Osteoblast (primary cell): ENCODE data around the gene PPP1R3E. TPM values are rescaled to one million over a fixed set of nuclear protein-coding genes. Genes with fewer than 3 reads are reported as not detected.
"Not testable (repeated sequence)": the region's sequence is repeated elsewhere in the genome, so short reads cannot be mapped to it uniquely, and the experiment has no call there.

Experiments used
- DNase-seq: peaks from one replicate; pipeline ENCODE4 v3.0.0; 2011; ENCODE audit warnings: low spot score, mixed read lengths; ENCODE audit not compliant: insufficient read length; ENCODE audit errors: missing footprints
- H2AFZ ChIP-seq: 2 replicates; pipeline ENCODE4 v1.6.0; 2011; ENCODE audit warnings: mild to moderate bottlenecking, low read length
- H3K27ac ChIP-seq: 2 replicates; pipeline ENCODE4 v1.5.1; 2011; ENCODE audit warnings: mild to moderate bottlenecking, low read depth, low read length, moderate library complexity
- H3K27me3 ChIP-seq: 2 replicates; pipeline ENCODE4 v1.6.0; 2012; ENCODE audit warnings: mild to moderate bottlenecking, control low read depth, inconsistent platforms, low read length, moderate library complexity; ENCODE audit not compliant: insufficient read depth
- H3K36me3 ChIP-seq: 2 replicates; pipeline ENCODE4 v1.5.1; 2011; ENCODE audit warnings: mild to moderate bottlenecking, low read length, control low read depth, moderate library complexity; ENCODE audit not compliant: insufficient read depth
- H3K4me1 ChIP-seq: 2 replicates; pipeline ENCODE4 v1.5.1; 2011; ENCODE audit warnings: mild to moderate bottlenecking, low read length, control low read depth, moderate library complexity; ENCODE audit not compliant: insufficient read depth
- H3K4me2 ChIP-seq: 2 replicates; pipeline ENCODE4 v1.6.0; 2011; ENCODE audit warnings: mild to moderate bottlenecking, low read length; ENCODE audit not compliant: insufficient read depth
- H3K4me3 ChIP-seq: fragments of 200-600 bp; sonication (generic); 3 replicates; pipeline ENCODE4 v1.5.1; 2012; ENCODE audit warnings: mild to moderate bottlenecking, low read length, inconsistent platforms; ENCODE audit not compliant: insufficient read depth
- H3K79me2 ChIP-seq: 2 replicates; pipeline ENCODE4 v1.6.0; 2012; ENCODE audit warnings: mild to moderate bottlenecking, low read length, control low read depth, inconsistent platforms; ENCODE audit not compliant: insufficient read depth
- H3K9me3 ChIP-seq: 2 replicates; pipeline ENCODE4 v1.5.1; 2011; ENCODE audit warnings: low read depth, low read length, control low read depth
- H4K20me1 ChIP-seq: 2 replicates; pipeline ENCODE4 v1.6.0; 2012; ENCODE audit warnings: mild to moderate bottlenecking, low read length, control low read depth; ENCODE audit not compliant: insufficient read depth
- CTCF ChIP-seq: IDR thresholded peaks from 2 replicates; pipeline ENCODE4 v1.5.1; 2011; ENCODE audit warnings: mild to moderate bottlenecking, low read depth, low read length, moderate library complexity; ENCODE audit errors: extremely low read depth
- total RNA-seq: library from RNA; depleted of rRNA; stranded (reverse); fragments of >200 nt; gene quantifications from 2 replicates; pipeline ENCODE4 v1.2.3, GENCODE V29; 2012

PPP1R3E gene
- total RNA-seq, 1 donor: 7.6 TPM

- Histone ChIP-seq H3K36me3 (no peaks in the 10 kb centered on the region), H2AFZ (no peak overlapping the region), H3K27me3 (no peaks in the 10 kb centered on the region), H3K9me3 (no peaks in the 10 kb centered on the region), H3K4me3 (no peak overlapping the region), H3K4me1 (no peaks in the 10 kb centered on the region), H3K4me2 (no peak overlapping the region), H3K79me2 (no peaks in the 10 kb centered on the region), H4K20me1 (no peaks in the 10 kb centered on the region), H3K27ac (no peak overlapping the region)
- DNase-seq: no peak
- no peak for TF ChIP-seq CTCF
Observed at GRCh38 chr14:23275412-23275811, 27.2 kb downstream of the PPP1R3E start.

GRCh38 chr14:23269193-23269592 is 33.5 kb downstream of the PPP1R3E start:
- Histone ChIP-seq H4K20me1 (no peaks in the 10 kb centered on the region), H3K36me3 (no peaks in the 10 kb centered on the region), H3K27ac (no peak overlapping the region), H3K79me2 (no peaks in the 10 kb centered on the region), H3K4me1 (no peaks in the 10 kb centered on the region), H2AFZ (no peak overlapping the region), H3K9me3 (no peaks in the 10 kb centered on the region), H3K4me3 (no peak overlapping the region), H3K27me3 (peaks cover 5% of the 10 kb centered on the region), H3K4me2 (no peak overlapping the region)
- no peak for TF ChIP-seq CTCF
- DNase-seq: no peak

- DNase-seq, H3K79me2 ChIP-seq, H2AFZ ChIP-seq, H3K9me3 ChIP-seq, H3K4me2 ChIP-seq, H3K36me3 ChIP-seq, H3K27ac ChIP-seq, H4K20me1 ChIP-seq, H3K4me1 ChIP-seq, H3K4me3 ChIP-seq: not testable (repeated sequence)
- H3K27me3 ChIP-seq: peaks cover 21% of the 10 kb centered on the region
Observed at GRCh38 chr14:23260849-23261248, 41.8 kb downstream of the PPP1R3E start.

- peaks cover 19% of the 10 kb centered on the region for H3K27me3 ChIP-seq
- TF ChIP-seq CTCF: no peak
- H4K20me1 ChIP-seq: no peaks in the 10 kb centered on the region
- H3K4me2 ChIP-seq: no peak overlapping the region
- no peaks in the 10 kb centered on the region for H3K9me3 ChIP-seq
- DNase-seq: no peak
- no peaks in the 10 kb centered on the region for H3K79me2 ChIP-seq
- H3K27ac ChIP-seq: no peak overlapping the region
- no peak overlapping the region for H3K4me3 ChIP-seq
- H3K36me3 ChIP-seq: no peaks in the 10 kb centered on the region
- H3K4me1 ChIP-seq: no peaks in the 10 kb centered on the region
- H2AFZ ChIP-seq: no peak overlapping the region
Observed at GRCh38 chr14:23259426-23259825, 43.2 kb downstream of the PPP1R3E start.
